Measurements from ENCODE around the gene ROR1.

DNA sequence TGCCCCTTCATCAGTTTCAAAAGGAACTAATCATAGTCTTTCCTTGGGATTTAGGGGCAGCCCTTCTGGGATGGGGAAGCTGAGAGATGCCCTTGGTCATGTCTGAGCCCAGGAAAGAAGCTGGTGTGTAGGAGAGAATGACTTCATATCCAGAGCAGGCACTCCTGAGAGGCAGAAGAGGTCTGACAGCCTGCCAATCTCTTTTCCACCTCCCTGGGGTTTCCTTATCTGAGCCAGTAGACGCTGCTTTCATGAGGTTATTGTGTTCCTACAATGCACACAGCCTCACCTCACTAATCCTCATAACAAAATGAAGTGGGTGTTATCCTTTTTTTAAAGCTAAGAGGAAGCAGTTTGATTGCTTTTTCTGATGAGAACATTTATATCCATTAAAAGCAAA is 14.1 kb downstream of the ROR1 start:
- TF ChIP-seq HDAC1 (CRISPR knock-in tag; IDR thresholded peaks at IDR 0.05), result no peak
- TF ChIP-seq ZFP91 (CRISPR knock-in tag; IDR thresholded peaks at IDR 0.05; ENCODE audit: borderline replicate concordance), result no peak
- TF ChIP-seq FOXJ3 (CRISPR knock-in tag; IDR thresholded peaks at IDR 0.05; ENCODE audit: borderline replicate concordance), result no peak
- TF ChIP-seq RARA (CRISPR knock-in tag; IDR thresholded peaks at IDR 0.05), result no peak

Measured in HepG2 (cell line).